HEK293 (cell line): Measurements from ENCODE around the gene PAXX.

Experiments used
- ZFP37 ChIP-seq: fragments of 450-650 bp; formaldehyde crosslinking; IDR thresholded peaks from 2 replicates; pipeline ENCODE4 v1.5.1; 2016; ENCODE audit warnings: missing biosample characterization, missing genetic modification characterization
- ZNF114 ChIP-seq: fragments of 450-650 bp; formaldehyde crosslinking; IDR thresholded peaks from 2 replicates; pipeline ENCODE4 v1.5.0; 2017; ENCODE audit warnings: missing biosample characterization, missing genetic modification characterization
- ZNF433 ChIP-seq: fragments of 450-650 bp; formaldehyde crosslinking; IDR thresholded peaks from 2 replicates; pipeline ENCODE4 v1.5.1; 2016; ENCODE audit warnings: missing biosample characterization, missing genetic modification characterization, low read depth
- ZNF670 ChIP-seq: fragments of 450-650 bp; formaldehyde crosslinking; IDR thresholded peaks from 2 replicates; pipeline ENCODE4 v1.5.1; 2016; ENCODE audit warnings: missing biosample characterization, missing genetic modification characterization, low read depth
- TF ChIP-seq, protein P1 (sequence below): fragments of 450-650 bp; formaldehyde crosslinking; IDR thresholded peaks from 2 replicates; pipeline ENCODE4 v1.5.1; 2016; ENCODE audit warnings: missing biosample characterization, missing genetic modification characterization
- TF ChIP-seq, protein P2 (sequence below): fragments of 450-650 bp; formaldehyde crosslinking; IDR thresholded peaks from 2 replicates; pipeline ENCODE4 v1.5.1; 2016; ENCODE audit warnings: missing biosample characterization, missing genetic modification characterization

DNA sequence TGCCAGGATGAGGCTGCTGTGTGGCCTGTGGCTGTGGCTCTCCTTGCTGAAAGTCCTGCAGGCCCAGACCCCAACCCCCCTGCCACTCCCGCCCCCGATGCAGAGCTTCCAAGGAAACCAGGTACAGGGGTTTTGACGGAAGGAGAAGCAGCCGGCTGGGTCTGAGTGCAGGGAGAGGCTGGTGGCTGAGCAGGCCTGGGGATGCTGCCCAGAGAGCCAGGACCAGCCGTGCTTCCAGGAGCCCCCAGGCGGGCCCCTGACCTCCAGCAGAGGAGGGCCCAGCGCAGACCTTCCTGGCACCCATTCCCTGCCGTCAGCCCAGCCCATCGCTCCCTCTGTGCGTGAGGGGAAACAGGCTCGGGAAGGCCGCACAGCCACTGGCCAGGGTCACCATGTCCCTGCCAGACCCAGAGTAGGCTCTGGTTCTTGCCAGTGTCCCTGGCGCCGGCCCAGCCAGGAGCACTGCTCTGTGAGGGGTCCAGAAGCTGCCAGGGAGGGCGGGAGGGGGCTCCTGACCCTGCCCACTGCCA, 39.8 kb upstream of the PAXX start:
- TF ChIP-seq, protein P1, sequence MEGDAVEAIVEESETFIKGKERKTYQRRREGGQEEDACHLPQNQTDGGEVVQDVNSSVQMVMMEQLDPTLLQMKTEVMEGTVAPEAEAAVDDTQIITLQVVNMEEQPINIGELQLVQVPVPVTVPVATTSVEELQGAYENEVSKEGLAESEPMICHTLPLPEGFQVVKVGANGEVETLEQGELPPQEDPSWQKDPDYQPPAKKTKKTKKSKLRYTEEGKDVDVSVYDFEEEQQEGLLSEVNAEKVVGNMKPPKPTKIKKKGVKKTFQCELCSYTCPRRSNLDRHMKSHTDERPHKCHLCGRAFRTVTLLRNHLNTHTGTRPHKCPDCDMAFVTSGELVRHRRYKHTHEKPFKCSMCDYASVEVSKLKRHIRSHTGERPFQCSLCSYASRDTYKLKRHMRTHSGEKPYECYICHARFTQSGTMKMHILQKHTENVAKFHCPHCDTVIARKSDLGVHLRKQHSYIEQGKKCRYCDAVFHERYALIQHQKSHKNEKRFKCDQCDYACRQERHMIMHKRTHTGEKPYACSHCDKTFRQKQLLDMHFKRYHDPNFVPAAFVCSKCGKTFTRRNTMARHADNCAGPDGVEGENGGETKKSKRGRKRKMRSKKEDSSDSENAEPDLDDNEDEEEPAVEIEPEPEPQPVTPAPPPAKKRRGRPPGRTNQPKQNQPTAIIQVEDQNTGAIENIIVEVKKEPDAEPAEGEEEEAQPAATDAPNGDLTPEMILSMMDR (tag by site-specific recombination): no peak
- TF ChIP-seq ZNF433 (tag by site-specific recombination) (no peak), ZFP37 (tag by site-specific recombination) (no peak), ZNF670 (tag by site-specific recombination) (no peak), ZNF114 (tag by site-specific recombination) (no peak)
- TF ChIP-seq, protein P2, sequence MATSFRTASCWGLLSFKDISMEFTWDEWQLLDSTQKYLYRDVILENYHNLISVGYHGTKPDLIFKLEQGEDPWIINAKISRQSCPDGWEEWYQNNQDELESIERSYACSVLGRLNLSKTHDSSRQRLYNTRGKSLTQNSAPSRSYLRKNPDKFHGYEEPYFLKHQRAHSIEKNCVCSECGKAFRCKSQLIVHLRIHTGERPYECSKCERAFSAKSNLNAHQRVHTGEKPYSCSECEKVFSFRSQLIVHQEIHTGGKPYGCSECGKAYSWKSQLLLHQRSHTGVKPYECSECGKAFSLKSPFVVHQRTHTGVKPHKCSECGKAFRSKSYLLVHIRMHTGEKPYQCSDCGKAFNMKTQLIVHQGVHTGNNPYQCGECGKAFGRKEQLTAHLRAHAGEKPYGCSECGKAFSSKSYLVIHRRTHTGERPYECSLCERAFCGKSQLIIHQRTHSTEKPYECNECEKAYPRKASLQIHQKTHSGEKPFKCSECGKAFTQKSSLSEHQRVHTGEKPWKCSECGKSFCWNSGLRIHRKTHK (tag by site-specific recombination): no peak
